ENCODE data around the gene TSPEAR. TPM values are rescaled to one million over a fixed set of nuclear protein-coding genes. Genes with fewer than 3 reads are reported as not detected.
"Not testable (repeated sequence)": the region's sequence is repeated elsewhere in the genome, so short reads cannot be mapped to it uniquely, and the experiment has no call there.

Gene TSPEAR
- polyA plus RNA-seq, 1 of the 3 experiments (the other 2 are of a cell fraction), result 0.08 TPM

- under 1% methylated on average over 11 of the region's 11 CpGs for WGBS (ENCODE audit: low lambda C conversion rate)
- no peak overlapping the region for H3K9ac ChIP-seq
- CTCF ChIA-PET, result interaction anchor here (2.5 kb wide), 1 partner anchor 210 kb away, joined by 8 read pairs; no protein-coding TSS in a partner anchor
- no peaks in the 10 kb centered on the region for H3K79me2 ChIP-seq (ENCODE audit: insufficient read depth)
- H2AFZ ChIP-seq (ENCODE audit: low read depth), result no peak overlapping the region
- H3K36me3 ChIP-seq (replicated peaks in 1 of 2; ENCODE audit: control insufficient read depth in 1 of 2, insufficient read depth in 2 of 2, low read length in 1 of 2), result no peaks in the 10 kb centered on the region
- H3K4me3 ChIP-seq (ENCODE audit: low read depth in 2 of 2, low read length in 1 of 2), result no peak overlapping the region
- no peak overlapping the region for H3K4me2 ChIP-seq
- no peak for TF ChIP-seq RFX5 (IDR thresholded peaks at IDR 0.05; ENCODE audit: low read length)
- TF ChIP-seq FOSL2 (IDR thresholded peaks at IDR 0.05; ENCODE audit: borderline replicate concordance, low read depth), result no peak
- no peak for TF ChIP-seq EZH2phosphoT487 (IDR thresholded peaks at IDR 0.05; ENCODE audit: borderline replicate concordance, low read depth)
- no peak for TF ChIP-seq POLR2AphosphoS5 (IDR thresholded peaks at IDR 0.05; ENCODE audit: low read depth, low read length)
- TF ChIP-seq CHD2 (IDR thresholded peaks at IDR 0.05; ENCODE audit: low read length, partially characterized antibody), result no peak
- TF ChIP-seq RAD21 (IDR thresholded peaks at IDR 0.05; ENCODE audit: low read length), result no peak
- DNase-seq, result no peak
- H3K9me3 ChIP-seq, result no peaks in the 10 kb centered on the region
- H3K9me2 ChIP-seq, result no peaks in the 10 kb centered on the region
- H3K27ac ChIP-seq (ENCODE audit: low read depth in 2 of 2, low read length in 1 of 2), result no peak overlapping the region
- POLR2A ChIA-PET, result no interaction called here
- H3K27me3 ChIP-seq (ENCODE audit: insufficient read depth), result no peaks in the 10 kb centered on the region; the same call in 1 of the 2 replicates
- no peaks in the 10 kb centered on the region for H3F3A ChIP-seq (replicated peaks; ENCODE audit: insufficient read depth)
- H3K4me1 ChIP-seq (ENCODE audit: control insufficient read depth in 1 of 2, insufficient read depth in 2 of 2, low read depth in 1 of 2, low read length in 1 of 2), result peaks cover 0 to 10% of the 10 kb centered on the region in 2 experiments; a peak in 1 of 4 replicates
- no peaks in the 10 kb centered on the region for H4K20me1 ChIP-seq (ENCODE audit: insufficient read depth)
Measured at GRCh38 chr21:44583089-44583799, 128.1 kb downstream of the TSPEAR start.

GRCh38 chr21:44582055-44582454 is 129.3 kb downstream of the TSPEAR start:
- Histone ChIP-seq H3K79me2 (ENCODE audit: insufficient read depth) (no peaks in the 10 kb centered on the region), H3K9me2 (no peaks in the 10 kb centered on the region), H3K27ac (ENCODE audit: low read depth in 2 of 2, low read length in 1 of 2) (no peak overlapping the region), H3K4me1 (ENCODE audit: control insufficient read depth in 1 of 2, insufficient read depth in 2 of 2, low read depth in 1 of 2, low read length in 1 of 2) (peaks cover 0 to 10% of the 10 kb centered on the region in 2 experiments; a peak in 1 of 4 replicates), H3K36me3 (replicated peaks in 1 of 2; ENCODE audit: control insufficient read depth in 1 of 2, insufficient read depth in 2 of 2, low read length in 1 of 2) (no peaks in the 10 kb centered on the region), H4K20me1 (ENCODE audit: insufficient read depth) (no peaks in the 10 kb centered on the region), H3K4me2 (no peak overlapping the region), H2AFZ (ENCODE audit: low read depth) (no peak overlapping the region), H3K4me3 (ENCODE audit: low read depth in 2 of 2, low read length in 1 of 2) (no peak overlapping the region; a peak in 1 of 4 replicates), H3K9ac (no peak overlapping the region), H3K27me3 (ENCODE audit: insufficient read depth) (peaks cover 6% of the 10 kb centered on the region; the same call in 1 of the 2 replicates), H3F3A (replicated peaks; ENCODE audit: insufficient read depth) (no peaks in the 10 kb centered on the region), H3K9me3 (no peaks in the 10 kb centered on the region)
- CTCF ChIA-PET, result no interaction called here
- 3% methylated on average over 10 of the region's 15 CpGs for WGBS (ENCODE audit: low lambda C conversion rate)
- peak; percentile 22; the same call in 1 of the 2 replicates for TF ChIP-seq GATA2 (CRISPR knock-in tag; IDR thresholded peaks at IDR 0.05)
- TF ChIP-seq SIN3A (IDR thresholded peaks at IDR 0.05; ENCODE audit: borderline replicate concordance, low read depth, low read length), result no peak
- peak; percentile 52; the same call in 1 of the 2 replicates for TF ChIP-seq MXI1 (IDR thresholded peaks at IDR 0.05; ENCODE audit: low read depth, low read length)
- DNase-seq, result no peak
- POLR2A ChIA-PET, result no interaction called here

DNA sequence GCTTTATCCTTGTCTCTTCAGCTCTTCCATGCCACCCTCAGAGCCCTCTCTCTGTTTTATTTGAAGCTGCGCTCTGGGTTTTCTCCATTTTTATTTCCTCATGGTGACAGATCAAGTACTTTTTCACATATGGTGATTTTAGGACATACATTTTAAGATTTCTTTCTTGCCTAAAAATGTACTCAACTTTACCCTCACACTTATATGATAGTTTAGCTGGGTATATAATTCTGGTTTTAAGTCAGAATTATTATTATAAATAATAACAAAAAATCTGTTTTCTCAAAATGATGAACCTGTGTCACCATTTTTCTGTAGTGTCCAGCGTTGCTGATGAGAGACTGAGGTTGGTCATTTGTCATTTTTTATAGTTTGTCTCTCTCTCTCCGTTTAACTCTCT is 130.2 kb downstream of the TSPEAR start:
- H3F3A ChIP-seq (replicated peaks; ENCODE audit: insufficient read depth), result no peaks in the 10 kb centered on the region
- H3K79me2 ChIP-seq (ENCODE audit: insufficient read depth), result no peaks in the 10 kb centered on the region
- ChIA-PET POLR2A (no interaction called here), CTCF (interaction anchor here (1.1 kb wide), 2 partner anchors 15 to 212 kb away, joined by 3 to 5 read pairs; no protein-coding TSS in a partner anchor)
- TF ChIP-seq NFIC (IDR thresholded peaks at IDR 0.05; ENCODE audit: borderline replicate concordance) (no peak), POLR2AphosphoS5 (IDR thresholded peaks at IDR 0.05; ENCODE audit: low read depth, low read length) (no peak), TAF1 (IDR thresholded peaks at IDR 0.05; ENCODE audit: borderline replicate concordance, low read depth, low read length) (no peak)
- TF ChIP-seq, protein P1, sequence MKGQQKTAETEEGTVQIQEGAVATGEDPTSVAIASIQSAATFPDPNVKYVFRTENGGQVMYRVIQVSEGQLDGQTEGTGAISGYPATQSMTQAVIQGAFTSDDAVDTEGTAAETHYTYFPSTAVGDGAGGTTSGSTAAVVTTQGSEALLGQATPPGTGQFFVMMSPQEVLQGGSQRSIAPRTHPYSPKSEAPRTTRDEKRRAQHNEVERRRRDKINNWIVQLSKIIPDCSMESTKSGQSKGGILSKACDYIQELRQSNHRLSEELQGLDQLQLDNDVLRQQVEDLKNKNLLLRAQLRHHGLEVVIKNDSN (IDR thresholded peaks at IDR 0.05; ENCODE audit: borderline replicate concordance, low read depth), result no peak
- no peak overlapping the region for H3K4me2 ChIP-seq
- H3K9me3 ChIP-seq, result no peaks in the 10 kb centered on the region
- no peaks in the 10 kb centered on the region for H4K20me1 ChIP-seq (ENCODE audit: insufficient read depth)
- H3K36me3 ChIP-seq (replicated peaks in 1 of 2; ENCODE audit: control insufficient read depth in 1 of 2, insufficient read depth in 2 of 2, low read length in 1 of 2), result no peaks in the 10 kb centered on the region
- peaks cover 0 to 10% of the 10 kb centered on the region in 2 experiments; a peak in 1 of 4 replicates for H3K4me1 ChIP-seq (ENCODE audit: control insufficient read depth in 1 of 2, insufficient read depth in 2 of 2, low read depth in 1 of 2, low read length in 1 of 2)
- 31% methylated on average over 3 of the region's 3 CpGs for whole genome bisulfite sequencing (ENCODE audit: low lambda C conversion rate)
- no peak overlapping the region for H3K4me3 ChIP-seq (ENCODE audit: low read depth in 2 of 2, low read length in 1 of 2)
- H3K27ac ChIP-seq (ENCODE audit: low read depth in 2 of 2, low read length in 1 of 2), result no peak overlapping the region
- H2AFZ ChIP-seq (ENCODE audit: low read depth), result no peak overlapping the region
- H3K9ac ChIP-seq, result no peak overlapping the region
- peaks cover 8% of the 10 kb centered on the region; the same call in 1 of the 2 replicates for H3K27me3 ChIP-seq (ENCODE audit: insufficient read depth)
- no peaks in the 10 kb centered on the region for H3K9me2 ChIP-seq
- DNase-seq, result no peak

DNA sequence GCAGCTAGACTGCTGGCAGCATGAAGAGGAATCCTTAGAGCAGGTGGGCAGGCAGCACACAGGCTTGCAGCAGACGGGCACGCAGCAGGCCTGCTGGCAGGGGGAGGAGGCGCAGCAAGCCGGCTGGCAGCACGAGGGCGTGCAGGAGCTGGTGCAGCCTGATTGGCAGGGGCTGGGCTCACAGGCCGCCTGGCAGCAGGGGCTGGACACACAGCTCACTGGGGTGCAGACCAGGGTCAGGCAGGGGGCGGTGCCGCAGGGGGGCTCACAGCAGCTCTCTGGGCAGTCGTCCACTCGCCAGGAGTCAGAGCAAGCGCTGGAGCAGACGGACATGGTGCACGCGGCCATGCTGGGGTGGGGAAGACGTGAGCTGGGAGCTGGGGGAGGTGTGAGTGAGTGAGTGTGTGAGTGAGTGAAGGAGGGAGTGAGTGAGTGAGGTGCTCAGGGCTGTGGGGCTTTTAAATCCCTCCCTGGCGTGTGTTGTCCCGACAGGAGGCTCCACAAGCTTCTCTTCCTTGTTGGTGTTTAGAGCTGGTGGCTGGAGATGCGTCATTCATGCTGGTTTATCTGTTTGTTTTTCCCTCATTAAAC is 131.0 kb downstream of the TSPEAR start, which contains the start of gene KRTAP10-5:
KRTAP10-5 (minus strand) TSS at position 374 of the 591 bp plus-strand sequence; CDS start at position 348, 26 bp downstream.
- H4K20me1 ChIP-seq (ENCODE audit: insufficient read depth); DNase-seq; H3K9me2 ChIP-seq; H2AFZ ChIP-seq (ENCODE audit: low read depth); H3K4me1 ChIP-seq (ENCODE audit: control insufficient read depth in 1 of 2, insufficient read depth in 2 of 2, low read depth in 1 of 2, low read length in 1 of 2); H3K4me2 ChIP-seq; H3K36me3 ChIP-seq (replicated peaks in 1 of 2; ENCODE audit: control insufficient read depth in 1 of 2, insufficient read depth in 2 of 2, low read length in 1 of 2); H3K79me2 ChIP-seq (ENCODE audit: insufficient read depth); H3K27ac ChIP-seq (ENCODE audit: low read depth in 2 of 2, low read length in 1 of 2); POLR2A ChIA-PET; H3K9ac ChIP-seq; H3F3A ChIP-seq (replicated peaks; ENCODE audit: insufficient read depth); H3K9me3 ChIP-seq: not testable (repeated sequence)
- peak within 1 kb of the TSS in 1 of 2 experiments; percentile 8; a peak in 1 of 4 replicates for H3K4me3 ChIP-seq (ENCODE audit: low read depth in 2 of 2, low read length in 1 of 2)
- CTCF ChIA-PET, result interaction anchor here (1.1 kb wide), 2 partner anchors 16 to 213 kb away, joined by 3 to 5 read pairs; no protein-coding TSS in a partner anchor
- WGBS (ENCODE audit: low lambda C conversion rate), result 20% methylated on average over 10 of the region's 19 CpGs
- H3K27me3 ChIP-seq (ENCODE audit: insufficient read depth), result peaks cover 12% of the 10 kb centered on the region; the same call in 1 of the 2 replicates

Measured in SK-N-SH (cell line).